ENCODE data around the gene BMP8A.
"Not testable (repeated sequence)": the region's sequence is repeated elsewhere in the genome, so short reads cannot be mapped to it uniquely, and the experiment has no call there.

Gene BMP8A, protein sequence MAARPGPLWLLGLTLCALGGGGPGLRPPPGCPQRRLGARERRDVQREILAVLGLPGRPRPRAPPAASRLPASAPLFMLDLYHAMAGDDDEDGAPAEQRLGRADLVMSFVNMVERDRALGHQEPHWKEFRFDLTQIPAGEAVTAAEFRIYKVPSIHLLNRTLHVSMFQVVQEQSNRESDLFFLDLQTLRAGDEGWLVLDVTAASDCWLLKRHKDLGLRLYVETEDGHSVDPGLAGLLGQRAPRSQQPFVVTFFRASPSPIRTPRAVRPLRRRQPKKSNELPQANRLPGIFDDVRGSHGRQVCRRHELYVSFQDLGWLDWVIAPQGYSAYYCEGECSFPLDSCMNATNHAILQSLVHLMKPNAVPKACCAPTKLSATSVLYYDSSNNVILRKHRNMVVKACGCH

DNA sequence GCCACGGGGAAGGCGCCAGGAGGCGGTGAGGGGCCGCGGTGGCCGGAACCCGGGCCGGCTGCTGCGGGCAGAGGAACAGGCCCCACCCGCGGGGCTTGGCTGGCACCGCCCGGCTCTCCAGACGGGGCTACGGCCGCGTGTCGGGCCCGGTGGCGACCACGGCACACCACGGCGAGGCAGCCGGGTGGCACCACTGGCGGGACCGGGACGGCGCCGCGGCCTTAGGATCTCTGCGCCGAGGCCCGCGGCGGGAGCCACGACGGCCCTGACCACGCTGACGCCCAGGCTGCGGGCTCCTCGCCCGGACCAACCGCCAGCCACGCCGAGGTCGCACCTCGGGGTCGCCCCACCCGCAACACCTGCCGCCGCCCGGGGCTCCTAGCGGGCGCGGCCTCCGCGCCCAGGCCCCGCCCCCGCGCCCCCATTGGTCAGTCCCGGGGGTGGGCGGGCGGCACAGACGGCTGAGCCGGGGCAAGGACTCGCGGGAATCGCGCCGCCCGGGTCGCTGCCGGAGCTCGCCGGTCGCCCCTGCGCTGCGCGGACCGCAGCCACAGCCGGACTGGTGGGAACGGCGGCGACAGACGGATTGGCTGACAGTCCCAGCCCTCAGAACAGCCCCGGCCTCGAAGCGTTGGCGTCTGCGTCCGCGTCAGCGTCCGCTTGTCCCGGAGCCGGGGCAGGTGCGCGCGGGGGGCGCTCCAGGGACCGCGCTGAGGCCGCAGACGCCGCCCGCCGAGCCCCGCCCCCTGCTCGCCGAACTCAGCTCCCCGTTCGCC lies at the start of gene BMP8A:
BMP8A (plus strand) TSS at position 491 of the 776 bp plus-strand sequence. CDS start 356 bp downstream, outside the sequence.
- peak; percentile 33 to 71 (median 37) for DNase-seq (ENCODE audit: low read depth in 3 of 3)

DNA sequence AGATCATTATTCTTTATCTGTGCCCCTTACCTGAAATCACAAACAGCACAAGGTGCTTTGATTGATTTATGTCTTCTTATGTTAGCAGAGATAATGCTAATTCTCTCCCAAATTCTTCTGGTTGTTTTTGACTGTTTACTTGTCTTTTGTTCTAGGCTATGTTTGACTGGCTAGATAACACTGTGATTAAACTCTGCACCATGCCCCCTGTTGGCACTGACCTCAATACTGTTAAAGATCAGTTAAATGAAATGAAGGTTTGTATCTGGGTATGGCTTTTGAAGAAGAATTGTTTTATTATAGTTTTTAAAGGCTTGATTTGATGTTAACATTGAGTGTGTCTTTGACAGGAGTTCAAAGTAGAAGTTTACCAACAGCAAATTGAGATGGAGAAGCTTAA lies 49.6 kb upstream of the BMP8A start:
- DNase-seq (ENCODE audit: low read depth in 3 of 3): no peak

DNA sequence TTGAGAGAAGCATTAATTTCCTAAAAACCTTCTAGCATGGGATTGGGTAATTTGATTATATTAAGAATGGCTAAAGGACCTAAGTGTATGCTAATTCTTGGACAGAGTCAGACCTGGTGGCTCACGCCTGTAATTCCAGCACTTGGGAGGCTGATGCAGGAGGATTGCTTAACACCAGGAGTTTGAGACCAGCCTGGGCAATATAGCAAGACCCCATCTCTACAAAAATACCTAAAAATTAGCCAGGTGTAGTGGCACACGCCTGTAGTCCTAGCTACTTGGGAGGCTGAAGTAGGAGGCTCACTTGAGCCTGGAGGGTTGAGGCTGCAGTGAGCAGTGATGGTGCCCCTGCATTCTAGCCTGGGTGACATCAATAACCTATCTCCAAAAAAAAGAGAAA lies 45.9 kb upstream of the BMP8A start:
- DNase-seq (ENCODE audit: low read depth in 3 of 3): no peak

DNA sequence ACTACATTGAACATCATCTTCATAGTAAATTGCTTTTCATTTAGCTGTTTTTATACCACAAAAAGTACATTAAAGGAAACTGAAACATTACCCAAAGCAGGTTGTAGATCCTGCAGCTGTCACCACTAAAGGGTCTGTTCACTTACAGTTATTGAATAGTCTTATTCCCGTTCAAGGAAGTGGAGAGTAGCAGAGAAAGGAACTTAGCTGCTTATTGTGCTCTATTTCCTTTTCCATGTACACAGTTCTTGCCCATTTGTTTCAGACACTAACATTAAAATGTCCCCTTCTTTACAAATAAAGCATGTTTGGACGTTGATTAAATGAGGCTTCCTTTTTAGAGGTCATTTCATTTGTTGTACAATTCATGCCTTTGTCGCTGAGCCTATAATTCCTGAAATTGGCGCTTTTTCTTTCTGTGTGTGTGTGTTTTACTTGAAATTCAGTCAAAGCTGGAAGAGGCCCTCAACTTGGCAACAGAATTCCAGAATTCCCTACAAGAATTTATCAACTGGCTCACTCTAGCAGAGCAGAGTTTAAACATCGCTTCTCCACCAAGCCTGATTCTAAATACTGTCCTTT lies 44.4 kb upstream of the BMP8A start:
- DNase-seq (ENCODE audit: low read depth in 3 of 3): no peak

DNA sequence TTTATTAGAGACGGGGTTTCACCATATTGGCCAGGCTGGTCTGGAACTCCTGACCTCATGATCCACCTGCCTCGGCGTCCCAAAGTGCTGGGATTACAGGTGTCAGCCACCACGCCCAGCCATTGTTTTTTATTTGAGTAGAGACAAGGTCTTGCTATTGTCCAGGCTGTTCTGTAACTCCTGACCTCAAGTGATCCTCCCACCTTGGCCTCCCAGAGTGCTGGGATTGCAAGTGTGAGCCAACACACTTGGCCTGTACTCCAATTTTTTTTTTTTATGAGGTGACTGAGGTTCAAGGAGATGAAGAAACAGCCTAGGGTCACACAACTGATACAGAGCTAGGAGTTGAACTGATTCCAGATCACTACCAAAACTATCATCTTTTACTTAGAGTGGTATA lies 41.4 kb upstream of the BMP8A start:
- DNase-seq (ENCODE audit: low read depth in 3 of 3): not testable (repeated sequence)

DNA sequence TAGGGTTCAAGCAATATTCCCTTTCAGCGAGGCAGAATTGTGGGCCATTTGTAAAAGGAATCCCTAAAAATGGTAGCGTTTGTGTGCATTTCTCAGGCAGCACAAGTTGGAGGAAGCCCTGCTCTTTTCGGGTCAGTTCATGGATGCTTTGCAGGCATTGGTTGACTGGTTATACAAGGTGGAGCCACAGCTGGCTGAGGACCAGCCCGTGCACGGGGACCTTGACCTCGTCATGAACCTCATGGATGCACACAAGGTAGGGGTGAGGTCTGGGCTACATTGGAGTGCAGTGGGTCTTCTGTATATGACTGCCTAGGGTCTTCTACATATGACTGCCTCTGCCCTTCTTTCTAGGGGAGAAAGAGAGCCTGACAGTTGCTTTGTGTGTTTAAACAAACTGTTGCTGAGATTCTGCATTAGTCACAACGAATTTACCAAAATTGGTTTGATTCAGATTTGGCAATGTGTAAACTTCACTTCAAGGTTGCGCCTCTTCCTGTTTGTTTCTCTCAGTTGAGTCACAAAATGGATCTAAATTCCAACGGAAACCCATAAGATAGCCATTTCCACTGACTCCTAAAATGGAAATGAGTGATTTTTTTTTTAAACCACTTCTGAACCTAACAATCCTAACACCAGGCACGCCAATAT lies 40.4 kb upstream of the BMP8A start:
- DNase-seq (ENCODE audit: low read depth in 3 of 3): no peak

DNA sequence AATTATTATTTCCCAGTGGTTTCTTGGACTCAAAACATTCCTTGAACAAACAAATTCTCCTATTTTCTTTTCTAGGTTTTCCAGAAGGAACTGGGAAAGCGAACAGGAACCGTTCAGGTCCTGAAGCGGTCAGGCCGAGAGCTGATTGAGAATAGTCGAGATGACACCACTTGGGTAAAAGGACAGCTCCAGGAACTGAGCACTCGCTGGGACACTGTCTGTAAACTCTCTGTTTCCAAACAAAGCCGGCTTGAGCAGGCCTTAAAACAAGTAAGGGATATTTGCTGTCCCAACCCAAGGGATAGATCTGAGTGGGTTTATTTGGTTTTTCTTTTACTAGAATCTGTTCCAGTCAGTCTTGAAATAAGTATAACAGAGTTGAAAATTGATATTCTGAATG lies 39.4 kb upstream of the BMP8A start:
- DNase-seq (ENCODE audit: low read depth in 3 of 3): no peak

DNA sequence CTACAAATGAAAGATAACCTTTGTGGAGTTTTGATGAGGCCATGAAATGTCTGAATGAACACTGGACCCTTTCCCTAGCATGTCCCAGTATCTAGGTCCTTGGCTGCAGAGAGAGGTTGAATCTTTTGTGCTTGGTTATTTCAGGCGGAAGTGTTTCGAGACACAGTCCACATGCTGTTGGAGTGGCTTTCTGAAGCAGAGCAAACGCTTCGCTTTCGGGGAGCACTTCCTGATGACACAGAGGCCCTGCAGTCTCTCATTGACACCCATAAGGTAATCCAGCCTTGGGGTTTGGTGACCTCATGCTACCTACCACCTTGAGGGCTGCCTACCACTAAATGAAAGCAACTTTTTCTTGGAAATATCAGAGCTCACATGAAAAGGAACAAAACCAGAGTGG lies 38.9 kb upstream of the BMP8A start:
- no peak for DNase-seq (ENCODE audit: low read depth in 3 of 3)

DNA sequence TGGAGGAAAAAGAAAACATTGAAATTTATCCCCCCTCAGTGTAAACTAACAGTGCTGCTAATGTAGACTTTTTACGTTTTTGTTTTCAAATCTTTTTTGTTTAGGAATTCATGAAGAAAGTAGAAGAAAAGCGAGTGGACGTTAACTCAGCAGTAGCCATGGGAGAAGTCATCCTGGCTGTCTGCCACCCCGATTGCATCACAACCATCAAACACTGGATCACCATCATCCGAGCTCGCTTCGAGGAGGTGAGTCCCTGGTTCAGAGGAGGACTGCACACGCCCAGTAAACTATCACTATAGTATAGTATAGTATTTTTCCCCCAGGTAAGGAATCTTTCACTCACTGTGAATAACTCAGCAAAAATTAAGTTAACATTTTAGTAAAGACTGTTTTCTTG lies 37.8 kb upstream of the BMP8A start:
- DNase-seq (ENCODE audit: low read depth in 3 of 3): no peak

DNA sequence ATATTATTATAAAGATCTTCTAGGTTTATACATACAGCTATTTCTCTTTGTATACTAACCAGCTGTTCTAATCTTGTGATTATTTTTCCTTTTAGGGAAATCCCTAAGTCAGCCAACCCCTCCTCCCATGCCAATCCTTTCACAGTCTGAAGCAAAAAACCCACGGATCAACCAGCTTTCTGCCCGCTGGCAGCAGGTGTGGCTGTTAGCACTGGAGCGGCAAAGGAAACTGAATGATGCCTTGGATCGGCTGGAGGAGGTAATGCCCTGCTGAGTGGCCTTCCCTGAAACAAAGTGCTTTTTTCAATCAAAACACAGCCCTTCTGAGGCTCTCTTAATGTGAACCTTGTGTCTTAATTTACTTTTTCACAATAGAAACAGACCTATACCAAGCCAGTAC lies 32.4 kb upstream of the BMP8A start:
- DNase-seq (ENCODE audit: low read depth in 3 of 3): no peak

DNA sequence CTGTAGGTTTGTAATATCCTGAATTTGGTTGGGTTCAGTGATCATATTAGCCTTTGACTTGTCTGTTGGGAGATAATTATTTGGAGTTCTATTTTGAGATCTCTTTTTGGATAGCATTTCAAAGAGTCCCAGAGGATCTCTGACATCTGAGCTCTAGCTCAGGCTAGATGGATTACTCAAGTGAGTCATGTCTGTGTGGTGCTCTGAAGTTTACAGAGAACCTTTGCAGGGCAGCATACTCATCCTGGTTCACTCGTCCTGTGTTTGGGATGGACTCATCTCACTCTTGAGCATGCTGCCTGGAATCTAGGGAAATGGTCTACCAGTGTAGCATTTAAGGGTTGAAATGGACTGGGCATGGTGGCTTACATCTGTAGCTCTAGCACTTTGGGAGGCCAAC lies 29.4 kb upstream of the BMP8A start:
- no peak for DNase-seq (ENCODE audit: low read depth in 3 of 3)

DNA sequence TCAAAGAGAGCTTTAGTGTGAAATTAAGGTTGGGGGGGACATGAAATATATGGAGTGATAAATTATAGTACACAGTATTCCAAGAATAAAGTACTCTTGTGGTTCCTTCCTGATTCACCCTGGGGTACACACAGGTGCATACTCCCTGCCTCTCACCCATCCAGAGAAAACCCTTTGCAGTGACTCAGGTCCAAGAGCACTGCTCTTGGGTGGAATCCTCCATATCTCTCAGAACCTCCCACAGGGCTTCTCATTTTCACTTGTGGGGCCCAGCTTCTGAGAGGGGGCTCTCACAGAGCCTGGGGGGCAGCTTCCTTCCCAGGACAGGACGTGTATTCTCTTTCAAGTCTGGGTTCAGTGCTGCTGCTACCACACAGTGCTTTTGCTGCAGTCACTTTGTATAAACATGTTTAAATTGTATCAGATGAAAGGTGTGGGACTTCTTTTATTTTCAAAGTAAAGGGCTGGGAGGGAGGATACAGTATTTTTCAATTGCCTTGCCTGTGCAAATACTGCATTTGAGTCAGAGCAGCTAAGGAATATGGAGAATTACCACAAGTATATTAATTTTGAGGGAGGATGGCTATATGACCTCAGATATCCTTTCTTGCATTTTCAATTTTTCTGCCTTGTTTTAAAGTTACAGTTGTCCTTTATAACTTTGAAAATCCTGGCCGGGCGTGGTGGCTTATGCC lies 24.9 kb upstream of the BMP8A start:
- DNase-seq (ENCODE audit: low read depth in 3 of 3): no peak

DNA sequence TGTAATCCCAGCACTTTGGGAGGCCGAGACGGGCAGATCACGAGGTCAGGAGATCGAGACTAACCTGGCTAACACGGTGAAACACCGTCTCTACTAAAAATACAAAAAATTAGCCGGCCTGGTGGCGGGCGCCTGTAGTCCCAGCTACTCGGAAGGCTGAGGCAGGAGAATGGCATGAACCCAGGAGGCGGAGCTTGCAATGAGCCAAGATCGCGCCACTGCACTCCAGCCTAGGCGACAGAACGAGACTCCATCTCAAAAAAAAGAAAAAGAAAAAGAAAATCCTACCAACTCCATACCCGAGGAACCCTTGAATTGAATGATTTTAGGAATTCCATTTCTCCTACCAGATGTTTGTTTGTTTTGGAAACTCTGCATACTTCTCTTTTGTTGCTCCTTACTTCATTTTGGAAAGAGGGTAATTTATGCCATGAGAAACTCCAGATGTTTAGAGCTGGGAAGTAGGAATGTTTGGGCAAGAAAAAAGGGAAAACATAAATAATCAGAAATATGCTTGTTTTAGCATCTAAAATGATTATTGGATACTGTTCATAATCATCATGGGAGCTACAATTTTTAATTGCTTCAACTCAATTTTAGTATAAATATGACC lies 24.2 kb upstream of the BMP8A start:
- not testable (repeated sequence) for DNase-seq (ENCODE audit: low read depth in 3 of 3)

DNA sequence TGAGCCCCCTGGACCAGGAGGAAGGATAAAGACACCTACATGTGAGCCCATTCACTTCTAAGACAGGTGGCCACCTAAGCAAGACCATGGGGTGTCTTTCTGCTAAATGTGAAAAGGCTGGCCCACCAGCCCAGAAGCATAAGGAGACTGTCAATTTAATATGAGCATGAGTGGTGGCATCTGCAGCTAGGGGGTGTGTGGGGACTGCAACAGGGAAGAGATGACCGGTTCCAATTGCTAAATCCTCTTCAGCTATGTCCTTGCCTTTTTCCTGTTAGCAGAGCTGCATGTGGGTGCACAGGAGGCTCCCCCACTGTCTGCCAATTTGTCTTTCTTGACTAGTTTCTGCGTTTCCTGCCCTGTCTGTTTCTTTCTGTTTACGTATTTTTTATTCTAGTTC lies 22.3 kb upstream of the BMP8A start:
- DNase-seq (ENCODE audit: low read depth in 3 of 3): no peak

DNA sequence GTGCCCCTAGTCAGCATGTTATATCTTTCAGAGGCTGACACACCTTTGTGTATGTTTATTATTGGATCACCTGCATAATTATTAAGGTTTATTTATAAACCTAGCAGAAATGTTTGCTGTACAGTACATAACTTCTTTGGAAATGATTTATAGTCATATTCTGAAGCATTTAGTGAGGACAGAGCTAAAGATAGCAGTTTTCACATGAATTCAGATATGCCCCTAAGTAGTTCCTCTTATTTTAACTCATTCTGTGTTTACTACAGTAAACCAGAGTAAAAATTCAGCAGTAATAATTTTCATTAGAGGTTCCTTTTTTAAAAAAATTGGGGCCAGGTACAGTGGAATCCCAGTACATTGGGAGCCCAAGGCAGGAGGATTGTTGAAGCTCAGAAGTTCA lies 21.4 kb upstream of the BMP8A start:
- no peak for DNase-seq (ENCODE audit: low read depth in 3 of 3)

DNA sequence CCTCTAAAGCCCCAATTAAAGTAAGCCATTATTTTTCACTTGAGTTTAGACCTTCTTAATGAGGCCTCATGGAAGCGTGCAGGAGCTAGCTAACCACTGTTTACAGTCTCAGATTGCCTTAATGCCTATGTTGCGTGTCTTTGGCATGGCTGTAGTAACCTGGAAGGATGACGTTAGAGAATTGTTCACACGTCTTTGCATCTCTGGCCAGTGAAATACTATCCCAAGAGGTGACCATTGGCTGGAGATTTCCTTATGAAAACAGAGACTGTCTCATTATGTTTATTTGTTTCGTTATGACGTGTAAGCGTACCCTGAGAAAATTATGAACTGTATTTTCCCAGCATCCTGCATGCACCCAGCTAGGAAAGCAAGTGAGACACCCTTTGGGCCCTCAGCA lies 18.6 kb upstream of the BMP8A start:
- DNase-seq (ENCODE audit: low read depth in 3 of 3): no peak

DNA sequence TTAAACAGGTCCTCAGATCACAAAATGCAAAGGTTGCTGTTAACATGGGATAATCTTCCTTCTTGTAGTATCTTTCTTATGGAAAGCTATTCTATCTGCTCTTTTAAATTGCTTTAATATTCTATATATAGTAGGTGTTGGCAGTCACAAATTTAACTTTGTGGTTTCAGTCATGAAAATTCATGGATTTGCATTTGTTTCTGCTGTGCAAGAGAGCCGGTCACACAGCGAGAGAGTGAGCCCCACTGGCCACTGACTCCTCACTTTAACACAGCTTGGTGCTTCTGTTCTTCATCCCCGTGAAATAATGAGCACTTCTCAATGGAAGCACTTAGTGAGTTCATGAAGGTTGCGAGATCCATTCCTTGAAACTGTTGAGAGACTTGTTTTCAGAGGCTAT lies 18.1 kb upstream of the BMP8A start:
- DNase-seq (ENCODE audit: low read depth in 3 of 3): no peak

DNA sequence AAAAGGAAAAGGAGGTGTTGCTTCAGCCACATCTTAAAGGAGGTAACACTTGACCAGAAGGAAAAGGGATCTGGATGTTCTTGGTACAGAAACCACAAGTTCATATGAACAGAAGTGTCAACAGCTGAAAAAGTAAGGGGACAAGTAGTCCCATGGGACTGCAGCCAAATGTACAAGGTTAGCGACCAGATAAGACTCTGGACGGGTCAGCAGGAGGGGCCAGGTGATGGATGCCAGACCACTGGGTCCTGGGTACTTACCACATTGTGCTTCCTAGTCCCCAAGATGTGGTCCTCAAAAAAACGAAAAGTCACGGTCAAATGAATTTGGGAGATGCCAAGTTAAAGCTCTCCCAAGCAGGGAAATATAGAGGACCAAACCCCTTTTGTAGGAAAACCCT lies 16.6 kb upstream of the BMP8A start:
- DNase-seq (ENCODE audit: low read depth in 3 of 3): no peak

DNA sequence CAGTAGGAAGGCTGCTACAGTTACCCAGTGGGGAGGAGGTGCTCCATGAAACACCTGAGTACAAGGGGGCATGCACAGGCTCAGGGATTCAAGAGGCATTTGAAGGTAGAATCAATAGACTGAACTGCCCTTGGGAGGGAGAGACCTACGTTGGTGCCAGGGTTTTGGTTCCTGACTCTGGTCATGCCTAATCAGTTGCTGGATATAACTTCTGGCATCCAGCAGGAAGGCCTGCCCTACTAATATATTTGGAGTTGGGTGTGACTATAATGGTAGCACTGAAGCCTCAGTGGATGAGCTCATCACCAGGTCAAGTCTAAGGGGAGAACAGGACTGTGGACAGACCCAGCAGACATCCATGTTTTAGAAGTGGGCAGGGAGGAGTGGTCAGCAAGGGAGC lies 15.9 kb upstream of the BMP8A start:
- DNase-seq (ENCODE audit: low read depth in 3 of 3): not testable (repeated sequence)

DNA sequence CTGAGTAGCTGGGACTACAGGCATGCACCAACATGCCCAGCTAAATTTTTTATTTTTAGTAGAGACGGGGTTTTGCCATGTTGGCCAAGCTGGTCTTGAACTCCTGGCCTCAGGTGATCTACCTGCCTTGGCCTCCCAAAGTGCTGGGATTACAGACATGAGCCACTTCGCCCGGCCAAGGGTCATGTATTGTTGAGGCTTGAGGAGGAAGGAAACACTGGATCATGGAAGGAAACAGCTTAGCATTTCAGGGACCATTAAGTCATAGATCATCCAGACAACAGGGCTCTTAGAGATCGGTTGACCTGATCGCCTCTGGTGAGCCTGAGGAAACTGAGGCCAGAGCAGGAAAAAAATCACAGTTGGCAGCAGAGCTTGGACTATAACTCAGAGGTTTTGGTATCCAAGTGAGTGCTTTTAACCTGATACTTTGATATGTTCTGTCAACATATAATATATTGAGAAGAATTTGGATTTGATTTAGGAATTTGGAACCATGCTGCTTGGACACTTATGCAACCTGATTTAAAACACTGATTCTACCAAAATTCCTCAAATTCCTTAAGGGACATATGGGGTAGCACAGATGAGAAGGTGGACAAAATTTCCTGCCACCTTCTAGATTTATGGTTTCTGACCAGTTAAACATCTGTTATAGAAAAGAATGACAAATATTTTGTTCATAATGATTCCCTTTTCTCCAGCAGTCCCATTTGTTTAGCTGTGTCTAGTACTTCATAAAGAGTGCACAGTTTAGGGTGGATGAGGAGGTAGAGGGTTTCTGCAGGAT lies 13.1 kb upstream of the BMP8A start:
- DNase-seq (ENCODE audit: low read depth in 3 of 3): no peak
